Vagina (tissue), 2 donors: ENCODE data around the gene CARHSP1. TPM values are rescaled to one million over a fixed set of nuclear protein-coding genes. Genes with fewer than 3 reads are reported as not detected.

Experiments
- DNase-seq, 2 donors: peaks; one replicate each; pipeline ENCODE4 v3.0.0-alpha.2; 2017; ENCODE audit errors: extremely low spot score in 2 of 2
- H3K27ac ChIP-seq: fragments of 200-600 bp; sonication (generic); one replicate; pipeline ENCODE4 v1.5.1; 2019
- H3K27me3 ChIP-seq: fragments of 200-600 bp; sonication (generic); one replicate; pipeline ENCODE4 v1.5.1; 2019
- H3K36me3 ChIP-seq, 2 donors: fragments of 200-600 bp; sonication (generic); one replicate each; pipeline ENCODE4 v1.5.1; 2017 to 2019
- H3K4me1 ChIP-seq: fragments of 200-600 bp; sonication (generic); one replicate; pipeline ENCODE4 v1.5.1; 2019
- H3K4me3 ChIP-seq, 2 donors: fragments of 200-600 bp; sonication (generic); 1 replicate in 1 of 2; 2 replicates in 1 of 2; pipeline ENCODE4 v1.5.1; 2016 to 2019
- H3K9me3 ChIP-seq: fragments of 200-600 bp; sonication (generic); one replicate; pipeline ENCODE4 v1.5.1; 2019
- POLR2A ChIP-seq, 2 donors: fragments of 450-650 bp; IDR thresholded peaks; one replicate each; pipeline ENCODE4 v1.6.1; 2017; ENCODE audit warnings: antibody characterized with exemption in 2 of 2, mild to moderate bottlenecking in 2 of 2, moderate library complexity in 2 of 2
- POLR2AphosphoS5 ChIP-seq, 2 donors: sonication (generic); formaldehyde crosslinking; IDR thresholded peaks; one replicate each; pipeline ENCODE4 v1.9.0; 2017; ENCODE audit warnings: antibody characterized with exemption in 2 of 2, mild to moderate bottlenecking in 2 of 2, low read depth in 1 of 2; ENCODE audit not compliant: insufficient read depth in 1 of 2
- intact Hi-C: fragments of 100-400 bp; cut with DNase I; formaldehyde crosslinking; loops from one replicate; pipeline ENCODE4 v1.15.1; 2023
- total RNA-seq: library from RNA; depleted of rRNA; stranded (reverse); fragments of >200 nt; gene quantifications from one replicate; pipeline ENCODE4 v1.2.3, GENCODE V29; 2016
- TF ChIP-seq, protein P1 (sequence below), 3 experiments: fragments of 450-650 bp in 2 of 3; fragments of 200-600 bp in 1 of 3; sonication (generic) in 1 of 3; IDR thresholded peaks; one replicate each; pipeline ENCODE4 v1.5.1; 2017 to 2019; ENCODE audit warnings: antibody characterized with exemption in 3 of 3, mild to moderate bottlenecking in 2 of 3, moderate library complexity in 2 of 3

Gene CARHSP1
- total RNA-seq, 1 donor from 2014 or later, result 125 TPM

DNA sequence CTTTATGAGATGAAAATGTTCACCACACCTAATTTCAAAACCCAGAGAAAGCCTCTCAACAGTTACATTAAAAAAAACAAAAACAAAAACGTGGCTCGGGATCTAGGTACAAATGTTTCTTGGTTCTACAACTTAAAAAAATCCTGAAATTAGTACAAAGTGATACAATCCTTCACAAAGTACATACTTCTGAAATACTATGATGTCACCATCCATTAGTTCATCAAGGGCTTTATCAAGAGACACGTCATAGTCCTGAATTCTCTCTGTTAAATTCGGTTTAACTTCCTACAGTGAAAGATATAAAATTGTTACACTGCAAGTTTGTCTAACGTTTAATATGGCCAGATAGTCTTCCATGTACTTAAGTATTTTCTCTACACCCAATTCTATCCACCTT is 31.5 kb upstream of the CARHSP1 start:
- H3K4me3 ChIP-seq, result no peak overlapping the region
- TF ChIP-seq POLR2AphosphoS5 (IDR thresholded peaks at IDR 0.05; ENCODE audit: insufficient read depth in 1 of 2, low read depth in 1 of 2) (no peak), POLR2A (IDR thresholded peaks at IDR 0.05) (no peak)
- TF ChIP-seq, protein P1, sequence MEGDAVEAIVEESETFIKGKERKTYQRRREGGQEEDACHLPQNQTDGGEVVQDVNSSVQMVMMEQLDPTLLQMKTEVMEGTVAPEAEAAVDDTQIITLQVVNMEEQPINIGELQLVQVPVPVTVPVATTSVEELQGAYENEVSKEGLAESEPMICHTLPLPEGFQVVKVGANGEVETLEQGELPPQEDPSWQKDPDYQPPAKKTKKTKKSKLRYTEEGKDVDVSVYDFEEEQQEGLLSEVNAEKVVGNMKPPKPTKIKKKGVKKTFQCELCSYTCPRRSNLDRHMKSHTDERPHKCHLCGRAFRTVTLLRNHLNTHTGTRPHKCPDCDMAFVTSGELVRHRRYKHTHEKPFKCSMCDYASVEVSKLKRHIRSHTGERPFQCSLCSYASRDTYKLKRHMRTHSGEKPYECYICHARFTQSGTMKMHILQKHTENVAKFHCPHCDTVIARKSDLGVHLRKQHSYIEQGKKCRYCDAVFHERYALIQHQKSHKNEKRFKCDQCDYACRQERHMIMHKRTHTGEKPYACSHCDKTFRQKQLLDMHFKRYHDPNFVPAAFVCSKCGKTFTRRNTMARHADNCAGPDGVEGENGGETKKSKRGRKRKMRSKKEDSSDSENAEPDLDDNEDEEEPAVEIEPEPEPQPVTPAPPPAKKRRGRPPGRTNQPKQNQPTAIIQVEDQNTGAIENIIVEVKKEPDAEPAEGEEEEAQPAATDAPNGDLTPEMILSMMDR (IDR thresholded peaks at IDR 0.05), result no peak
- intact Hi-C loops, result no loop called here
- H3K36me3 ChIP-seq, result peaks cover 0 to 94% of the 10 kb centered on the region in 2 donors
- H3K4me1 ChIP-seq, result no peaks in the 10 kb centered on the region
- DNase-seq, result no peak
- H3K9me3 ChIP-seq, result no peaks in the 10 kb centered on the region
- H3K27me3 ChIP-seq, result no peaks in the 10 kb centered on the region
- H3K27ac ChIP-seq, result no peak overlapping the region

DNA sequence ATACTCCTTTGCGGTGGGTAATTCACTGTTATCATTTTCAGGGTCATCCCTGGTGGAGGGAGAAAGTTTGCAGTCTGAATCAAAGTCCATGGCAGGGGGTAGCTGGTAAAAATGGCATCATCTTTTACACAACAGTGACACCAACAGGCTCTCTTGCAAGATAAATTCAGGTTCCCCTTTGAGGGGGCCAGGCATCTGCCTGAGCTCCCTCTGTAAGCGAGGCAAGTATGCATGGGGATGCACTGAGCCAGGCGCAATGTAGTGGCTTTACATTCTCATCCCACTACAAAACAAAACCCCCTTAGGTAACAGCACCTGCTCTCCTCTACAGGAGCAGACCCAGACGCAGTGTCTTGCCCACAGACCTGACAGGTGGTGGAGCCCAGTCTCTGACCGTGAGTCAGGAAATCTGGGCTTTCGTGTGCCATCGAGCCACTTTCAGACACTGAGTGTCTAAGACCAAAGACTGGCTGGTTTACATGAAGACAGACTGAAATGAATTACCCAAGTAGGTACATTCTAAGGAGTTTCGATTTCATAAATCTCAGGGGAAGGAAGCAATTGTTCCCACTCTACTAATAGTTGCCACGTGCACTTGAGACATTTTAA is 31.0 kb upstream of the CARHSP1 start:
- TF ChIP-seq POLR2AphosphoS5 (IDR thresholded peaks at IDR 0.05; ENCODE audit: insufficient read depth in 1 of 2, low read depth in 1 of 2), result no peak
- TF ChIP-seq, protein P1 (IDR thresholded peaks at IDR 0.05), result no peak
- no peak for TF ChIP-seq POLR2A (IDR thresholded peaks at IDR 0.05)
- Histone ChIP-seq H3K36me3 (peaks cover under 1 to 95% of the 10 kb centered on the region in 2 donors), H3K4me1 (no peaks in the 10 kb centered on the region), H3K27ac (no peak overlapping the region), H3K27me3 (no peaks in the 10 kb centered on the region), H3K4me3 (no peak overlapping the region), H3K9me3 (no peaks in the 10 kb centered on the region)
- DNase-seq, result no peak
- intact Hi-C loops, result no loop called here

DNA sequence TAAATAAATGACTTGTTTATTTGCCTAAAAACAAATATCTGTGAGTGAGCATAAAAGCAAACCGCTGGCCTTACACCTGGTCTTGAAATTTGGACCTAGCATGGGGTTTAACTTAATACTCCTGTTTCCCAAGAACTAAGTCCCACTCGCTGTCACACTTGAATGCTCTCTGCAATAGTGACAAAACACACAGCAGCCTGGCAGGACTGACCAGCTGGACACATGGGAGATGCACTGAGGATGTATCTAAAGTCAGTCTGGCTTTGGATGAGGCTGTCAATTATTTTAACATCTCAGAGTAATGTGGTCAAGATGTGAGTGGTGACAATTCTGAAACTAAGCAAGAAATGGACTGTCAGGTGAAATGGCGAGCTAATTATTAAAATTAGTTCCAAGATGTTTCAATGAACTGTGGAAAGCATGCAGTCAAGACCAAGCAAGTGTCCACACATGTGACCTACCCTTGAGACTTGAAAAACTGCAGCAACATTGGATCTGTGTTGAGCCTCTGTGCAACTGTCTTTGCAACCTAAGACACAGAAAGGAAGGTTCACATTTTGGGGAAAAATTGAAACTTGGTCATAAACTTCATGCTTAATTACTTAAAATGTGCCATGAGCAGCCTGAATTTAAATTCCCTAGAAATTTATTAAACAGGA is 30.0 kb upstream of the CARHSP1 start:
- Histone ChIP-seq H3K9me3 (no peaks in the 10 kb centered on the region), H3K27me3 (no peaks in the 10 kb centered on the region), H3K4me1 (no peaks in the 10 kb centered on the region), H3K36me3 (peaks cover 4 to 95% of the 10 kb centered on the region in 2 donors), H3K27ac (no peak overlapping the region), H3K4me3 (no peak overlapping the region)
- intact Hi-C loops, result no loop called here
- no peak for DNase-seq
- TF ChIP-seq POLR2AphosphoS5 (IDR thresholded peaks at IDR 0.05; ENCODE audit: insufficient read depth in 1 of 2, low read depth in 1 of 2) (no peak), POLR2A (IDR thresholded peaks at IDR 0.05) (no peak)
- TF ChIP-seq, protein P1 (IDR thresholded peaks at IDR 0.05), result no peak

DNA sequence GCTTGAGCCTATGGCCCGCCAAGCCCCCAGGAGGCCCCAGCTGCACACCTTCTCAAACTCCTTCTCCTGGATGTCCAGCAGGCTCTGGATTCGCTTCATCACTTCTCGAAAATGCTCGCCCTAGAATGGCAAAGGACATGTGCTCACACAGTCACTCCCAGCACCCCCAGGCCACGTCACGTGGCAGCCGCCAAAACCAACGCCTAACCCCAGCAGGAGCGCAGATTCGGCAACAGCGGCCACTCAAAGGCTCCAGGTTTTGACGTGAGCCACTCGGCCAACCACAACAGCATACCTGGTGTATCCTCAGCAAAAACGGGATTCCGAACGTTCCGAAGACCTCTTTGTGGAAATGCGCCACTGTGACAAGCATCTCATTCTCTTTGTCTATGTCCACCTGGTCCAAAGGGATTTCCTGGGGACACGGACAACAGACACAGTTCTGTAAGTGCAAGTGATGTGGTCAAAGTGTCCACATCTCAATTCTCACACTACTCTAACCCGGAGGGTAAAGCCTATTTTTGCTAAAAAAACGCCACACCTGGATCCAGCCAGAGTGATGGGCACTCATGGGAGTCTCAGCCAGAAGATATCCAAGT is 26.0 kb upstream of the CARHSP1 start:
- no peak overlapping the region for H3K27ac ChIP-seq
- intact Hi-C loops, result no loop called here
- H3K36me3 ChIP-seq, result peaks cover 4 to 82% of the 10 kb centered on the region in 2 donors
- DNase-seq, result no peak
- no peak overlapping the region for H3K4me3 ChIP-seq
- no peaks in the 10 kb centered on the region for H3K4me1 ChIP-seq
- H3K27me3 ChIP-seq, result no peaks in the 10 kb centered on the region
- no peak for TF ChIP-seq POLR2A (IDR thresholded peaks at IDR 0.05)
- no peak for TF ChIP-seq POLR2AphosphoS5 (IDR thresholded peaks at IDR 0.05; ENCODE audit: insufficient read depth in 1 of 2, low read depth in 1 of 2)
- TF ChIP-seq, protein P1 (IDR thresholded peaks at IDR 0.05), result no peak
- no peaks in the 10 kb centered on the region for H3K9me3 ChIP-seq
